Testis (tissue), 2 donors: ENCODE data around the gene TNFRSF6B.

Source experiments
- CTCF ChIP-seq, 3 experiments: fragments of 450-650 bp in 2 of 3; fragments of 200-600 bp in 1 of 3; sonication (generic) in 1 of 3; IDR thresholded peaks; one replicate each; pipeline ENCODE4 v1.5.1; 2016 to 2019; ENCODE audit warnings: antibody characterized with exemption in 3 of 3, mild to moderate bottlenecking in 2 of 3, moderate library complexity in 1 of 3
- POLR2A ChIP-seq: fragments of 450-650 bp; IDR thresholded peaks from one replicate; pipeline ENCODE4 v1.6.1; 2017; ENCODE audit warnings: antibody characterized with exemption, mild to moderate bottlenecking, moderate library complexity

- TF ChIP-seq CTCF (IDR thresholded peaks at IDR 0.05) (peak in 1 of 3 experiments; percentile 25), POLR2A (no peak)
Observed at GRCh38 chr20:63740627-63741353, 44.3 kb downstream of the TNFRSF6B start.
